DMS153 treated with DMSO at 0.1 percent for 48 hours (cell line): Measurements from ENCODE around the gene OR1J2.

Experiments
- DNase-seq: peaks from one replicate; lab custom pipeline; 2025; ENCODE audit not compliant: unreplicated experiment; lab: John Stamatoyannopoulos, UW

The OR1J2 gene

DNA sequence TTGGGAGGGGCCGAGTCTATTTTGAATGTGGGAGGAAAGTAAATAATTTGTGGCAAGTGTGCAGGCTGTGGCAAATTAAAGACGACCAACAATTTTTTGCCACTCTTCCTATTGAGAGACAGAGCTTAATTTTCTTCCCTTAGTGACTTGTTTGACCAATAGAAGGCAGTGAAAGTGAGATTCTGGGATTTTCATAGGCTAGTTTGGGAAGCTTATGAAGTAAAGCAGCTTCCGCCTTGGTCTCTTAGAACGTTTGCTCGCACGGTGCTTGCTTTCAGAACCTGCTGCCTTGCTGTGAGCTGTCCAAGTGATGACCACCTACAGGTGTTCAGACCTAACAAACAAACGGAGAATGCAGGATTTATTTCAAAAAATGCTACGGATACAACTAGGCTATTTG, 35.6 kb downstream of the OR1J2 start:
- no peak for DNase-seq

DNA sequence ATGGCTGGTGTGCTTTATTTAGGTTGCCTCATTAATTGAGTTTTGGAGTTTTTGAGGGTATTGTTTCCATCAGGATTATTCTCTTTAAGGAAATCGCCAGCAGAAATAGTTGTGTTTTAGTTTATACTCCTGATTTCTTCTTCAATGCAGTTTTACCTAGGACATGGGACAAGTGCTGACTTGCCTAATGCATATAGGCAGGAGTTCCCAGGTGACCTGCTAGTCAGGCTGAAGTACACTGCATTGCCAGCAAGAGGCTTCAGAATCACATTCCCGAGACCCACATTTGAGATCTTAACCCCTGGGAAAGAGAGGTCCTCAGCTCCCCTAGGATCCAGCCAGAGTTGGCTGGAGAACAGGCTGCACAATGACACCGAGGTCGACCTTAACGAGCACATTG, 40.8 kb downstream of the OR1J2 start:
- DNase-seq: no peak

DNA sequence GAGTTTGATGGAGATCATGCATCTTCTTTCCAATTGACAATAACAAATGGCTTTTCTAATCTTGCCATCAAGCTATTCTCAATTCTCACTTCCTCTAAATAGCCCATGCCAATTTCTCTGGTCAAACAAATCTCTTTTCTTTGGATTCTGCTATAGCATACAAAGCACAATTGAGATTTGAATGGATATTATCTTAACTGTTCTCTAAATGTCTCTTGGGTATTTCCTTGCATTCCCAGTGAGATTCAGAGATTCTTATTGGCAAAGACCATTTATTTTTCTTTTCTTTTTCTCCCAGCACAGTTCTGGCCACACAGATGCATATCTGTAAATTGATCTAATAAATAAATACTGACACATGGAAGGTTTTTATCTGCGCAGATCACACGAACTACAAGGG, 42.2 kb downstream of the OR1J2 start, which contains the start of gene OR1N2:
Gene OR1N2, plus strand, starts transcription at position 301 of the 400 bp plus-strand sequence. CDS start 100 bp downstream, outside the sequence.
- DNase-seq: no peak
